SH-SY5Y (cell line): ENCODE data around the gene PLA2G4E.

Experiments
- GATA2 ChIP-seq: IDR thresholded peaks from 2 replicates; pipeline ENCODE4 v1.6.1; 2011; ENCODE audit warnings: mild to moderate bottlenecking, low read depth, low read length
- GATA3 ChIP-seq: IDR thresholded peaks from 2 replicates; pipeline ENCODE4 v1.6.1; 2011; ENCODE audit warnings: low read depth, mild to moderate bottlenecking, low read length, moderate library complexity

DNA sequence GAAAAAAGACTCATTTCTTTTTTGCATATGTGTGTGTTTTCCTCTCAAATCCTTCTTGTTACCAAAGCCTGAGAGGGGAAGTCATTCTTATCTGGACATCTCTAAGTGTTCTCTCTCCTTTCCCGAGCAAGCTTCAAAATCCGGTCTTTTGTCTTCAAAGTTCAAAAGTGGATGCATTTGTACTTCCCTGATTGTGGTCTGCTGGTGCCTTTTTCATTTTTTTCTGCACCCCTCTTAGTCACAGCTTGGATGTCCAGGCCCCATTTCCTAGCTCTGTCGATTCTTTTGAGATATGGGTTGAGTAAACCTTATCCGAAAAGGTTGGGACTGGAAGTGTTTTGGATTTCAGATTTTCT is 83.3 kb downstream of the PLA2G4E start:
- TF ChIP-seq GATA2 (no peak), GATA3 (no peak)
